GM21390 (cell line): ENCODE results near the gene GFPT1.
"Not testable (repeated sequence)": the region's sequence is repeated elsewhere in the genome, so short reads cannot be mapped to it uniquely, and the experiment has no call there.

Experiments used
- ATAC-seq: cut with Tn5 transposase; IDR thresholded peaks from one replicate; pipeline ENCODE4 v1.9.1; 2021; ENCODE audit not compliant: unreplicated experiment

Gene GFPT1

GRCh38 chr2:69384618-69385081 lies 2.4 kb downstream of the GFPT1 start:
- ATAC-seq, result no peak

DNA sequence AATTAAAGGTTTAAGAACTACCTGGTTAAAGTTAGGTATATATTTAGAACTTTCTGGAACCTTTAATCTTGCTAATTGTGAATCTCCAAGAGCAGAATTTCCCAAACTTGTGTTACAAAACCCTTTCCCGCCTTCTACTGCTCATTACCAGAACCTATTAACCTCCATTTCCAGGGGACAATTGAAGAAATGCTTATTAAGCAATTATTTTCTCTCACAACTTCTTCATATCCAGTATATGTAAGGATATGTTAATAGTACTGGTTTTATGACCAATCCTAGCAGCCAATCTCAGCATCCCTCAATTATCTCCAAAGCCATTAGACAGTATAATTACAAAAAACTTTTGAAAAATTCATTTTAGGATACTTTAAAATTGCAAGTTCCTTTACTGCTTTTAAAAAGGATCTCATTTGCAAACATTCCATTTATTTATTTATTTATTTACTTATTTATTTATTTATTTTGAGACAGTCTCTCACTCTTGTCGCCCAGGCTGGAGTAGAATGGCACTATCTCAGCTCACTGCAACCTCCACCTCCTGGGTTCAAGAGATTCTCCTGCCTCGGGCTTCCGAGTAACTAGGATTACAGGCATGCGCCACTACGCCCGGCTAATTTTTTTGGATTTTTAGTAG lies 3.7 kb downstream of the GFPT1 start:
- ATAC-seq, result no peak

- ATAC-seq, result no peak
These were observed 4.5 kb downstream of the GFPT1 start for GRCh38 chr2:69382547-69382946.

GRCh38 chr2:69381337-69381737 lies 5.7 kb downstream of the GFPT1 start:
- ATAC-seq, result no peak

DNA sequence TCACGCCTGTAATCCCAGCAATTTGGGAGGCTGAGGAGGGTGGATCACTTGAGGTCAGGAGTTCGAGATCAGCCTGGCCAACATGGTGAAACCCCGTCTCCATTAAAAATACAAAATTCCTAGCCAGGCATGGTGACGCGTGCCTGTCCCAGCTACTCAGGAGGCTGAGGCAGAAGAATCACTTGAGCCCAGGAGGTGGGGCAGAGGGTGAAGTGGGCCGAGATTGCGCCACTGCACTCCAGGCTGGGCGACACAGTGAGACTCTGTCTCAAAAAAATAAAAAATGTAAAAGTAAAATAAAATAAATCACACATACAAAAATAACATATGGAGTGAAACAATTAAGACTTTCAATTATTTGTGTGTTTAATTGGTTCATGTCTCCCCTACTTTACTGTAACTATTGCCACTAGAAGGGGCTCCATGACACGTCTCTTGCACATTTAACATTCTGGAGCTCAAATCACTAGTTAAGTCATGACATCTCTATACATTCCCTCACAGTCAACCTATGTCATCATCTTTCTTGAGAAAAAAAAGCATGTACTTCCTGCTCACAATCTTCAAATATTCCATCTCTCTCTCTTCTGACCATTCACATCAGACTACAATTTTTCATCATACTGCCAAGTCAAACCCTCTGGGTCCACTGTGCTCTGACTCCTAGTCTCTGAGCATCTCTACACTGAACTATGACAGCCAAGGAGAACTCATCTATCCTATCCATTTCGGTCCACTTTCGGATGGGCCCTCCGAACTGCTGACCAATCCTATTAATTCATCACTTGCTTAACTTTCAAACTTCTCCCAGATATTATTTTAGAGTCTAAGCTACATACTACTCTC lies 6.7 kb downstream of the GFPT1 start:
- no peak for ATAC-seq

DNA sequence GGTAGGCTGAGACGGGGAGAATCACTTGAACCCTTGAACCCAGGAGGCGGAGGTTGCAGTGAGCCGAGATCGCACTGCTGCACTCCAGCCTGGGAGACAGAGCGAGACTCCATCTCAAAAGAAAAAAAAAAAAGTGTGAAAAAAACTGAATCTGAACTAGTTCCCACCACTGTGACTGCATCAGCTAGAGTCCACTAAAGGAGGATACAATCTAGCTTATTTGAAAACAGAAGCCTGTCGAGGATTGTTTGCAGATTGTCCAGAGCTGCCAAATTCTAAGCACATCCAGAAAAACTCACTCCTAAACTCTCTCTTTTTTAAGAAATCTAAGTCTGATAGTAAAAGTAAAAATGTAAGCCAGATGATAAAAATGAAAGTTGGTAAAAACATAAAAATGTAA lies 10.6 kb downstream of the GFPT1 start:
- no peak for ATAC-seq

- ATAC-seq, result no peak
These were observed 11.3 kb downstream of the GFPT1 start for GRCh38 chr2:69375494-69376353.

DNA sequence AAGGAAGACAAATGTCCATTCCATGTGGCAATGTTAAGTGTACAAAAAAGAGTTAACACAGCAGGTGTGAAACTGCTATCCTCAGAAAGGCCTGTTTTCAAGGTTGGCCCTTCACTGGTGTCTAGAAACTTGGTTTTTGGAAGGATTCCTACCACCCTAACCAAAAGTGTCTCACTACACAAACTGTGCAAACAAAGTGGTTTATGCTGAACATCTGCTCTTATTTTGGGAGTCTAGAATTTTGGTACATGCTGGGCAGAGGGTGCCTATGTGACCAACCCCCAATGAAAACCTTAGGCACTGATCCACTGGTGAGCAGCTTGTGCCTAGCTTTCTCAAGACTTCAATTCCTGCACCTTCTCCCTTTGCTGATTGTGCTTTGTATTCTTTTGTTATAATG lies 14.3 kb downstream of the GFPT1 start:
- no peak for ATAC-seq

DNA sequence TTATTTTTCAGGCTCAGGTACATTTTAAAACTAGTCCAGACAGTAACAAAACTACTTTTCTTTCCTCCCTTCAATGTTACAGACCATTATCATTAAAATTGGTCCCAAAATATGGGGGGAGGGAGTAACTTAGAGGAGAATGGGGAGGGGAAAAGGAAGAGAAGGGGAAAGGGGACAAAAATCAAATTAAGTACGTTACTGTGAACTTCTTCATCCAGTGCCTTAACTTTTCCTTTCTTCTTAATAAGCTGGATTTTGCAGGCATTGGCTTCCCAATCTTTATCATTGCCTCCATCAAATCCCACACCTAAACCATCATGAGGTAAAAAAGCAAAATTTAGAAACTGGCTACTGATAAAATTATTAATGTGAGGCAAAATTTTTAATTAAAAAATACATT lies 17.2 kb downstream of the GFPT1 start:
- no peak for ATAC-seq

- no peak for ATAC-seq
These were observed 18.4 kb downstream of the GFPT1 start for GRCh38 chr2:69368588-69368987.

- no peak for ATAC-seq
These were observed 27.7 kb downstream of the GFPT1 start for GRCh38 chr2:69359371-69359770.

DNA sequence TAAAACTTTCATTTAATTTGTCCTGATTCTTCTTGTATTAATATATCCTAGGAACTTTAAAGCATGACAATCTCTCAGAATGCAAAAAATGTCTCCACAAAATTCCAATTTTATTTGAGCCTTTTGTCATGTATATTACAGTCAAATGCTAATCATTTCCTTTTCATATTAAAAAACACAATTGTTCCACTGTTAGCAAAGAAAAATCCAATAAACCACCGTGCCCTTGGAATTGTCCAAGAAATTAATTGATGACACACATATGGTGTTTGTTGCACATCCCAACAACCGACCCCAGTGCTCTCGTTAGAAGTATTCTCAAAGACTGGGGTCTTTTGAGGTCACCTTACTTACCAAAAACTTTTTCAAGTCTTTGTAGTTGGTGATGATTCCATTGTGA lies 28.1 kb downstream of the GFPT1 start:
- ATAC-seq, result no peak

- no peak for ATAC-seq
These were observed 30.6 kb downstream of the GFPT1 start for GRCh38 chr2:69356471-69356870.

- not testable (repeated sequence) for ATAC-seq
These were observed 32.1 kb downstream of the GFPT1 start for GRCh38 chr2:69354976-69355375.

DNA sequence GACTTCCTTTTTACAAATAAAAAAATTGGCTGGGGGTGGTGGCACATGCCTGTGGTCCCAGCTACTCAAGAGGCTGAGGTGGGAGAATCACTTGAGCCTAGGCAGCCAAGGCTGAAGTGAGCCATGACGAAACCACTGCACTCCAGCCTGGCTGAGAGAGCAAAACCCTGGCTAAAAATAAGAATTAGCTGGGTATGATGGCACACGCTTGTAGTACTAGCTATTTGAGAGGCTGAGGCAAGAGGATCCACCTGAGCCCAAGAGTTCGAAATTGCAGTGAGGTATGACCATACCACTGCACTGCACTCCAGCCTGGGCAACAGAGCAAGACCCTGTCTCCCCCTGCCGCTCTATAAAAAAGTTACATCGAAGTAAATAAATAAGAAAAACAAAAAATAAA lies 33.7 kb downstream of the GFPT1 start:
- ATAC-seq, result no peak

- ATAC-seq, result no peak
These were observed 38.2 kb downstream of the GFPT1 start for GRCh38 chr2:69348781-69349180.

DNA sequence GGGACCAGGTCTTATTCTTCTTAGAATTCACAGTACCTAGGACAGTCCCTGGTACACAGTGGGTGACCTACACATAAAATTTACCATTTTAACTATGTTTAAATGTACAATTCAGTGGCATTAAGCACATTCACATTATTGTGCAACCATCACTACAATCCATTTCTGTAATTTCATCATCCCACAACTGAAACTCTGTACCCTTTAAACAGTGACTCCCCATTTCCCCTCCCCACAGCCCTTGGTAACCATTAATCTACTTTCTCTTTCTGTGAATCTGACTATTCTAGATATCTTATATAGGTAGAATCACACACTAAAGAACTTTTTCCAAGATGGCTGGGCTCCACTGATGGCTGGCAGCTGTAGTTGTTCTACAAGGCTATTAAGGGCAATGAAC lies 41.6 kb downstream of the GFPT1 start:
- no peak for ATAC-seq

- no peak for ATAC-seq
These were observed 42.7 kb downstream of the GFPT1 start for GRCh38 chr2:69344305-69344704.

- no peak for ATAC-seq
These were observed 46.8 kb downstream of the GFPT1 start for GRCh38 chr2:69340101-69340775.

- ATAC-seq, result no peak
These were observed 51.7 kb downstream of the GFPT1 start for GRCh38 chr2:69335311-69335710.

GRCh38 chr2:69333352-69333751 lies 53.7 kb downstream of the GFPT1 start:
- no peak for ATAC-seq
